HCT116 (cell line): ENCODE measurements around the gene TRIOBP. TPM values are rescaled to one million over a fixed set of nuclear protein-coding genes. Genes with fewer than 3 reads are reported as not detected.

Source experiments
- ATAC-seq: fragments of 200-7000 bp; cut with Tn5 transposase; 2 replicates; pipeline ENCODE4 v1.9.1; 2020; ENCODE audit warnings: mild to moderate bottlenecking, moderate library complexity
- BruUV-seq: library from RNA; stranded (reverse); fragments of 400-500 nt; replicated peaks from 2 replicates; lab custom pipeline; 2021; lab: Mats Ljungman, UMichigan
- CTCF ChIA-PET: fragments of 300-600 bp; sonication (Branson Sonifier 250); formaldehyde crosslinking; loops from one replicate; lab custom pipeline; 2021; ENCODE audit warnings: antibody characterized with exemption; lab: Charles Lee
- POLR2A ChIA-PET: fragments of 300-600, 350-600 bp; sonication (Branson Sonifier 250); formaldehyde crosslinking; loops from one replicate; lab custom pipeline; 2021; ENCODE audit warnings: antibody characterized with exemption; lab: Charles Lee
- RAD21 ChIA-PET, 2 experiments: fragments of 300-600 bp; sonication (Branson Sonifier 250); formaldehyde crosslinking; loops; one replicate each; lab custom pipeline; 2023; ENCODE audit warnings: low total read pairs in 2 of 2; ENCODE audit not compliant: uncharacterized antibody in 2 of 2, unreplicated experiment in 2 of 2, low non-redundant PET in 1 of 2; lab: Charles Lee
- DNase-seq: peaks from one replicate; pipeline ENCODE4 v3.0.0-alpha.2; 2010; ENCODE audit warnings: low read depth, low spot score
- H2AFZ ChIP-seq: fragments of 200-600 bp; shearing (Covaris generic), sonication (generic); 2 replicates; pipeline ENCODE4 v1.6.1; 2017; ENCODE audit warnings: low read depth, mixed run types, mixed read lengths, antibody characterized with exemption, low read length; ENCODE audit not compliant: poor library complexity, severe bottlenecking
- H3K27ac ChIP-seq: 2 replicates; pipeline ENCODE4 v1.5.1; 2012; ENCODE audit warnings: low read depth, low read length
- H3K27me3 ChIP-seq: fragments of 200-600 bp; sonication (generic); 2 replicates; pipeline ENCODE4 v1.6.1; 2016; ENCODE audit warnings: mixed run types, low read length, mixed read lengths; ENCODE audit not compliant: insufficient read depth
- H3K36me3 ChIP-seq, 2 experiments: fragments of 200-500 bp in 1 of 2; fragments of 200-600 bp in 1 of 2; sonication (Bioruptor generic) in 1 of 2; sonication (generic) in 1 of 2; 2 replicates each; pipeline versions ENCODE4 v1.5.1 to v1.6.1; 2014 to 2016; ENCODE audit warnings: low read length in 2 of 2, inconsistent platforms in 1 of 2, mixed read lengths in 1 of 2, mixed run types in 1 of 2; ENCODE audit not compliant: insufficient read depth in 2 of 2, control insufficient read depth in 1 of 2
- H3K4me1 ChIP-seq, 2 experiments: fragments of 200-600 bp in 1 of 2; sonication (generic) in 1 of 2; 2 replicates each; pipeline versions ENCODE4 v1.5.1 to v1.6.1; 2012 to 2017; ENCODE audit warnings: low read length in 2 of 2, inconsistent platforms in 1 of 2, mild to moderate bottlenecking in 1 of 2, mixed read lengths in 1 of 2, mixed run types in 1 of 2, moderate library complexity in 1 of 2; ENCODE audit not compliant: insufficient read depth in 2 of 2, control insufficient read depth in 1 of 2
- H3K4me2 ChIP-seq: fragments of 200-600 bp; sonication (generic); 2 replicates; pipeline ENCODE4 v1.6.1; 2017; ENCODE audit warnings: mixed run types, low read length, mixed read lengths
- H3K4me3 ChIP-seq, 2 experiments: fragments of 200-600 bp in 1 of 2; sonication (generic) in 1 of 2; replicated peaks in 1 of 2; 2 replicates each; pipeline ENCODE4 v1.5.1; 2011 to 2016; ENCODE audit warnings: low read length in 2 of 2, control low read depth in 1 of 2, low read depth in 1 of 2, mild to moderate bottlenecking in 1 of 2, mixed read lengths in 1 of 2, mixed run types in 1 of 2
- H3K79me2 ChIP-seq: fragments of 200-600 bp; sonication (generic); 2 replicates; pipeline ENCODE4 v1.6.1; 2017; ENCODE audit warnings: mild to moderate bottlenecking, mixed run types, low read length, moderate library complexity, mixed read lengths; ENCODE audit not compliant: insufficient read depth
- H3K9ac ChIP-seq: fragments of 200-600 bp; sonication (generic); 2 replicates; pipeline ENCODE4 v1.6.1; 2016; ENCODE audit warnings: low read length, mixed read lengths
- H3K9me2 ChIP-seq: fragments of 200-600 bp; sonication (generic), shearing (Covaris generic); 2 replicates; pipeline ENCODE4 v1.6.1; 2017; ENCODE audit warnings: mixed run types, mild to moderate bottlenecking, moderate library complexity; ENCODE audit not compliant: insufficient read depth
- H3K9me3 ChIP-seq, 2 experiments: fragments of 200-500 bp in 1 of 2; fragments of 200-600 bp in 1 of 2; sonication (Bioruptor generic) in 1 of 2; sonication (generic) in 1 of 2; 2 replicates each; pipeline ENCODE4 v1.6.1; 2014 to 2017; ENCODE audit warnings: low read length in 2 of 2, mixed read lengths in 2 of 2, inconsistent platforms in 1 of 2, low read depth in 1 of 2, mild to moderate bottlenecking in 1 of 2, mixed run types in 1 of 2, moderate library complexity in 1 of 2; ENCODE audit not compliant: control insufficient read depth in 1 of 2, insufficient read depth in 1 of 2
- H4K20me1 ChIP-seq: fragments of 200-600 bp; sonication (generic), shearing (Covaris generic); 2 replicates; pipeline ENCODE4 v1.6.1; 2017; ENCODE audit warnings: mixed run types, mild to moderate bottlenecking, moderate library complexity; ENCODE audit not compliant: insufficient read depth
- ATF3 ChIP-seq: IDR thresholded peaks from 2 replicates; pipeline ENCODE4 v1.6.1; 2012
- CBX3 ChIP-seq: IDR thresholded peaks from 2 replicates; pipeline ENCODE4 v1.6.1; 2012; ENCODE audit warnings: low read depth
- CEBPB ChIP-seq: IDR thresholded peaks from 2 replicates; pipeline ENCODE4 v1.6.1; 2012; ENCODE audit warnings: low read depth
- CTCF ChIP-seq, 3 experiments: fragments of 200-600 bp in 1 of 3; sonication (generic) in 1 of 3; IDR thresholded peaks in 2 of 3; conservative IDR thresholded peaks in 1 of 3; 2 replicates each; pipeline ENCODE4 v1.5.1; 2012 to 2017; ENCODE audit warnings: low read depth in 2 of 3, low read length in 2 of 3, antibody characterized with exemption in 1 of 3, borderline replicate concordance in 1 of 3, control low read depth in 1 of 3, mild to moderate bottlenecking in 1 of 3, mixed read lengths in 1 of 3, mixed run types in 1 of 3, moderate library complexity in 1 of 3; ENCODE audit not compliant: insufficient read depth in 1 of 3
- EGR1 ChIP-seq: IDR thresholded peaks from 2 replicates; pipeline ENCODE4 v1.6.1; 2012; ENCODE audit warnings: low read depth
- ELF1 ChIP-seq: IDR thresholded peaks from 2 replicates; pipeline ENCODE4 v1.6.1; 2012; ENCODE audit warnings: low read depth, borderline replicate concordance
- EZH2 ChIP-seq: fragments of 200-600 bp; sonication (generic); IDR thresholded peaks from 2 replicates; pipeline ENCODE4 v1.6.1; 2017; ENCODE audit warnings: antibody characterized with exemption, mixed run types
- FOSL1 ChIP-seq: IDR thresholded peaks from 2 replicates; pipeline ENCODE4 v1.6.1; 2012; ENCODE audit warnings: low read depth
- JUND ChIP-seq: IDR thresholded peaks from 2 replicates; pipeline ENCODE4 v1.6.1; 2012
- MAX ChIP-seq: IDR thresholded peaks from 2 replicates; pipeline ENCODE4 v1.6.1; 2012
- POLR2A ChIP-seq: IDR thresholded peaks from 2 replicates; pipeline ENCODE4 v1.7.0; 2011; ENCODE audit warnings: borderline replicate concordance; ENCODE audit not compliant: insufficient read depth, insufficient read length; ENCODE audit errors: extremely low read depth
- REST ChIP-seq: IDR thresholded peaks from 2 replicates; pipeline ENCODE4 v1.6.1; 2012; ENCODE audit warnings: low read depth
- SP1 ChIP-seq: IDR thresholded peaks from 2 replicates; pipeline ENCODE4 v1.6.1; 2012; ENCODE audit warnings: low read depth
- YY1 ChIP-seq: IDR thresholded peaks from 2 replicates; pipeline ENCODE4 v1.6.1; 2011; ENCODE audit warnings: low read length, low read depth, moderate library complexity, mild to moderate bottlenecking; ENCODE audit not compliant: insufficient replicate concordance; ENCODE audit errors: extremely low read depth
- ZFX ChIP-seq: fragments of 450-650 bp; IDR thresholded peaks from 2 replicates; pipeline ENCODE4 v1.6.1; 2017
- ZNF274 ChIP-seq: fragments of 200-500 bp; sonication (Bioruptor generic); IDR thresholded peaks from 2 replicates; pipeline ENCODE4 v1.6.1; 2014; ENCODE audit warnings: mild to moderate bottlenecking, low read depth, low read length, inconsistent platforms
- intact Hi-C: fragments of 100-400 bp; cut with micrococcal nuclease; formaldehyde crosslinking; loops from 2 replicates; pipeline ENCODE4 v1.10.0; 2022
- total RNA-seq: library from RNA; stranded (reverse); gene quantifications from one replicate; pipeline ENCODE4 v1.2.1, GENCODE V29; 2021; ENCODE audit not compliant: unreplicated experiment

TRIOBP gene
- total RNA-seq, 1 experiment from 2014 or later = 244 TPM

- Histone ChIP-seq H3K9me3 (no peaks in the 10 kb centered on the region), H2AFZ (no peak overlapping the region), H3K27ac (no peak overlapping the region)
- POLR2A ChIA-PET = interaction anchor here (1.4 kb wide), 1 partner anchor 44 kb away, joined by 3 read pairs; no protein-coding TSS in a partner anchor
- TF ChIP-seq POLR2A (no peak), CTCF (IDR thresholded peaks at IDR 0.05 in 2 of 3, conservative IDR thresholded peaks at IDR 0.05 in 1 of 3; ENCODE audit: borderline replicate concordance in 1 of 3, insufficient read depth in 1 of 3, low read depth in 2 of 3, low read length in 2 of 3) (no peak), CBX3 (no peak), CEBPB (no peak), EZH2 (no peak), SP1 (no peak)
- TF ChIP-seq, all 23 proteins: peak for 0
- intact Hi-C loops = no loop called here
- no peaks in the 10 kb centered on the region for H3K9me2 ChIP-seq
- DNase-seq (no peak), ATAC-seq (no peak)
- no peaks in the 10 kb centered on the region for H3K27me3 ChIP-seq
- H3K79me2 ChIP-seq = no peaks in the 10 kb centered on the region
- ChIA-PET CTCF (no interaction called here), RAD21 (no interaction called here)
- H3K36me3 ChIP-seq = no peaks in the 10 kb centered on the region
- H3K4me1 ChIP-seq = peaks cover 53 to 69% of the 10 kb centered on the region in 2 experiments
- no peak overlapping the region for H3K4me3 ChIP-seq
- no peak overlapping the region for H3K4me2 ChIP-seq
- H3K9ac ChIP-seq = no peak overlapping the region
- no peaks in the 10 kb centered on the region for H4K20me1 ChIP-seq
- BruUV-seq = no TSS peak
Observed at GRCh38 chr22:37739035-37739434, 42.2 kb downstream of the TRIOBP start.

GRCh38 chr22:37739611-37740049 is 42.8 kb downstream of the TRIOBP start:
- Histone ChIP-seq H3K27ac (no peak overlapping the region), H3K36me3 (no peaks in the 10 kb centered on the region; a peak in 1 of 4 replicates), H3K4me3 (no peak overlapping the region), H3K79me2 (no peaks in the 10 kb centered on the region), H3K27me3 (no peaks in the 10 kb centered on the region), H3K9me3 (no peaks in the 10 kb centered on the region), H2AFZ (no peak overlapping the region), H3K4me1 (peaks cover 55 to 69% of the 10 kb centered on the region in 2 experiments), H3K9ac (no peak overlapping the region), H4K20me1 (no peaks in the 10 kb centered on the region), H3K4me2 (peak overlapping the region; percentile 99; the same call in 1 of the 2 replicates), H3K9me2 (no peaks in the 10 kb centered on the region)
- intact Hi-C loops = loop anchor here (5.0 kb wide), 2 partner anchors 42 to 43 kb away; partner anchors contain the start of gene TRIOBP
- no TSS peak for BruUV-seq
- RAD21 ChIA-PET = no interaction called here
- ATAC-seq (no peak), DNase-seq (no peak)
- POLR2A ChIA-PET = no interaction called here
- CTCF ChIA-PET = no interaction called here
- no peak for TF ChIP-seq YY1
- no peak for TF ChIP-seq JUND
- no peak for TF ChIP-seq FOSL1
- TF ChIP-seq EGR1 = no peak
- TF ChIP-seq POLR2A = no peak
- no peak for TF ChIP-seq ZNF274
- TF ChIP-seq REST = no peak
- TF ChIP-seq CBX3 = no peak
- no peak for TF ChIP-seq ZFX
- TF ChIP-seq ATF3 = no peak
- no peak for TF ChIP-seq MAX
- no peak for TF ChIP-seq CEBPB
- no peak for TF ChIP-seq ELF1
